Measurements from ENCODE around the gene NLN.
"Not testable (repeated sequence)": the region's sequence is repeated elsewhere in the genome, so short reads cannot be mapped to it uniquely, and the experiment has no call there.

NLN gene

GRCh38 chr5:65772963-65773362, 51.0 kb downstream of the NLN start:
- DNase-seq (ENCODE audit: low read depth), result not testable (repeated sequence)

- DNase-seq (ENCODE audit: low read depth), result no peak
Observed at GRCh38 chr5:65774346-65774745, 52.3 kb downstream of the NLN start.

GRCh38 chr5:65775476-65775875, 53.5 kb downstream of the NLN start:
- DNase-seq (ENCODE audit: low read depth), result no peak

- no peak for DNase-seq (ENCODE audit: low read depth)
Observed at GRCh38 chr5:65776441-65777141, 54.6 kb downstream of the NLN start.

GRCh38 chr5:65778126-65778525, 56.1 kb downstream of the NLN start:
- DNase-seq (ENCODE audit: low read depth), result no peak

- DNase-seq (ENCODE audit: low read depth), result no peak
Observed at GRCh38 chr5:65779643-65780042, 57.6 kb downstream of the NLN start.

- not testable (repeated sequence) for DNase-seq (ENCODE audit: low read depth)
Observed at GRCh38 chr5:65788296-65788695, 66.3 kb downstream of the NLN start.

GRCh38 chr5:65790371-65791163, 68.6 kb downstream of the NLN start:
- DNase-seq (ENCODE audit: low read depth), result no peak

GRCh38 chr5:65791712-65792673, 70.0 kb downstream of the NLN start:
- no peak for DNase-seq (ENCODE audit: low read depth)

GRCh38 chr5:65796269-65796668, 74.3 kb downstream of the NLN start:
- no peak for DNase-seq (ENCODE audit: low read depth)

- DNase-seq (ENCODE audit: low read depth), result no peak
Observed at GRCh38 chr5:65796751-65797316, 74.8 kb downstream of the NLN start.

GRCh38 chr5:65797481-65797880, 75.5 kb downstream of the NLN start:
- no peak for DNase-seq (ENCODE audit: low read depth)

- no peak for DNase-seq (ENCODE audit: low read depth)
Observed at GRCh38 chr5:65799857-65800256, 77.9 kb downstream of the NLN start.

- DNase-seq (ENCODE audit: low read depth), result no peak
Observed at GRCh38 chr5:65800775-65801174, 78.8 kb downstream of the NLN start.

GRCh38 chr5:65801352-65801783, 79.4 kb downstream of the NLN start:
- DNase-seq (ENCODE audit: low read depth), result no peak

GRCh38 chr5:65802080-65802479, 80.1 kb downstream of the NLN start:
- no peak for DNase-seq (ENCODE audit: low read depth)

GRCh38 chr5:65802820-65803219, 80.8 kb downstream of the NLN start:
- DNase-seq (ENCODE audit: low read depth), result no peak

- DNase-seq (ENCODE audit: low read depth), result no peak
Observed at GRCh38 chr5:65803699-65804391, 81.8 kb downstream of the NLN start.

GRCh38 chr5:65805089-65805488, 83.1 kb downstream of the NLN start:
- no peak for DNase-seq (ENCODE audit: low read depth)

GRCh38 chr5:65807494-65807893, 85.5 kb downstream of the NLN start:
- DNase-seq (ENCODE audit: low read depth), result not testable (repeated sequence)

GRCh38 chr5:65808251-65808741, 86.3 kb downstream of the NLN start:
- no peak for DNase-seq (ENCODE audit: low read depth)
